ENCODE data around the gene GYG2. TPM values are rescaled to one million over a fixed set of nuclear protein-coding genes. Genes with fewer than 3 reads are reported as not detected.

GYG2 gene
- total RNA-seq, 4 donors from 2014 or later: 3.0 to 6.8 (median 4.2) TPM

DNA sequence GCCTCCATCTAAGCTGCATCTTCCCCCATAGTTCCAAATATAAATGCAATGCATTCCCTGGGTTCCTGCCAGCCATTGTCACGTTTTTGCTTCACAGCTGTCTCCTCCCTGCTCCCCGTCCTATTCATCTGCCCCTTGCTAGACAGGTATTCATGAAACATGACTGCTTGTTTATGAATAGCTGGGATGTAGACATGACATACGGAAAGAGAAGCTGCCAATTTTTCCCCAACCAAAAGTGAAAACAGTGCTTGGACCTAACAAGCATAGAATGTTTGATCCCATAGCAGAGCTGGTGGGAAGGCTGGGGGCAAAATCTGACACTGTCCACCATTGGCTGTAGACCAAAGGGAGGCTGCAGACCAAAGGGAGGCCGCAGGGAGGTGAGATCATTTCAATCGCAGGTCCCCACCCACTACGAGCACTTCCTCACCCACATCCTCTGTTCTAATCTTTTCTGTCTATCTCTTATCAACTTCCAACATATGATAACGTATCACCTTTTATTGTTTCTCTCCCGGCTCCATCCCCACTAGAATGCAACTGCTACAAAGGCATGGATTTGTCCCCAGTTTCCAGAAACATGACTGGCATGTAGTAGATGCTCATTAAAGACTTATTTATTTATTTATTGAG is 8.5 kb upstream of the GYG2 start:
- 32 to 42% methylated on average over 2 to 8 of the region's 8 CpGs for WGBS, 2 donors (ENCODE audit: low coverage in 1 of 2)
- H3K4me3 ChIP-seq: no peak overlapping the region
- no peak overlapping the region for H3K27ac ChIP-seq
- H3K4me1 ChIP-seq: no peaks in the 10 kb centered on the region
- intact Hi-C loops (cut with DNase I; ENCODE audit: low total_unique reads): no loop called here
- no peaks in the 10 kb centered on the region for H3K27me3 ChIP-seq
- no peak for DNase-seq
- no peaks in the 10 kb centered on the region for H3K9me3 ChIP-seq
- no peaks in the 10 kb centered on the region for H3K36me3 ChIP-seq
- in situ Hi-C loops (cut with MboI; ENCODE audit: low pct_ligation_motif_present in 1 of 4, low pct_unique_long_range_greater_than_20kb in 1 of 4, low sequenced_read_pairs in 3 of 4): loop anchor here in 2 of 4 donors (25.0 kb wide), 1 partner anchor 158 kb away; no protein-coding TSS in a partner anchor
- no peak for TF ChIP-seq POLR2AphosphoS5 (IDR thresholded peaks at IDR 0.05)
- TF ChIP-seq, protein P1, sequence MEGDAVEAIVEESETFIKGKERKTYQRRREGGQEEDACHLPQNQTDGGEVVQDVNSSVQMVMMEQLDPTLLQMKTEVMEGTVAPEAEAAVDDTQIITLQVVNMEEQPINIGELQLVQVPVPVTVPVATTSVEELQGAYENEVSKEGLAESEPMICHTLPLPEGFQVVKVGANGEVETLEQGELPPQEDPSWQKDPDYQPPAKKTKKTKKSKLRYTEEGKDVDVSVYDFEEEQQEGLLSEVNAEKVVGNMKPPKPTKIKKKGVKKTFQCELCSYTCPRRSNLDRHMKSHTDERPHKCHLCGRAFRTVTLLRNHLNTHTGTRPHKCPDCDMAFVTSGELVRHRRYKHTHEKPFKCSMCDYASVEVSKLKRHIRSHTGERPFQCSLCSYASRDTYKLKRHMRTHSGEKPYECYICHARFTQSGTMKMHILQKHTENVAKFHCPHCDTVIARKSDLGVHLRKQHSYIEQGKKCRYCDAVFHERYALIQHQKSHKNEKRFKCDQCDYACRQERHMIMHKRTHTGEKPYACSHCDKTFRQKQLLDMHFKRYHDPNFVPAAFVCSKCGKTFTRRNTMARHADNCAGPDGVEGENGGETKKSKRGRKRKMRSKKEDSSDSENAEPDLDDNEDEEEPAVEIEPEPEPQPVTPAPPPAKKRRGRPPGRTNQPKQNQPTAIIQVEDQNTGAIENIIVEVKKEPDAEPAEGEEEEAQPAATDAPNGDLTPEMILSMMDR (IDR thresholded peaks at IDR 0.05): no peak
- no peak for TF ChIP-seq EP300 (IDR thresholded peaks at IDR 0.05; ENCODE audit: low read depth)
- TF ChIP-seq POLR2A (IDR thresholded peaks at IDR 0.05): no peak

DNA sequence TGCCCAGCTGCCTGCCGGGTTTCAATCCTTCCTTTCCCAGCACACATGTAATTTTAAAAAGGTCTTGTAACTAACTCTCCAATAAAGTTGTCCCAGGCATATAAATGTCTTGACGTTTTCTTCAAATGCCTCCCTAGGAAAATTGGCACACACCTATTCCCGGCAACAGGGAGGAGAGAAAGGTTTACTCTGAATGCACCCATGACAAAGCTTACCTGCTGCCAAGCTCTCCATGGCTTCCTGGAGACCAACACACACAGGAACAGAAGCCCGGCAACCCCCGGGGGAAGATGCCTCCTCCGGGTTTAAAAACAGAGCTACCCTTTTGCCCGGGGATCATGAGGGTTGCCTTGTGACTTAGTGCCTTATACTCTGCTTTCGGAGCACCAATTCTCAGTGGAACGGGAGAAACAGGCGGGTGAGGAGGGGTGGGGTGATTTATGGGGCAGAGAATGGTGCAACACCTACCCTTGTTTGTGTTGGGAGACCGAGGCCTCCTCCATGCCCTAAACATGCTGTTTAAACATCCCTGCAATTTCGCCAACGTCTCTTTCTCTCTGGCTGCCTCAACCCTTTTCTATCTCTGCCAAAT is 4.8 kb upstream of the GYG2 start:
- Histone ChIP-seq H3K4me3 (no peak overlapping the region), H3K36me3 (no peaks in the 10 kb centered on the region), H3K27me3 (no peaks in the 10 kb centered on the region), H3K9me3 (no peaks in the 10 kb centered on the region), H3K27ac (no peak overlapping the region), H3K4me1 (no peaks in the 10 kb centered on the region)
- DNase-seq: peak; percentile 30
- intact Hi-C loops (cut with DNase I; ENCODE audit: low total_unique reads): no loop called here
- in situ Hi-C loops (cut with MboI; ENCODE audit: low pct_ligation_motif_present in 1 of 4, low pct_unique_long_range_greater_than_20kb in 1 of 4, low sequenced_read_pairs in 3 of 4): loop anchor here in 2 of 4 donors (25.0 kb wide), 1 partner anchor 162 kb away; no protein-coding TSS in a partner anchor
- WGBS, 2 donors (ENCODE audit: low coverage in 1 of 2): 48% methylated on average over 13 of the region's 13 CpGs; no CpG with 5 or more reads in 1 of the 2 donors
- no peak for TF ChIP-seq EP300 (IDR thresholded peaks at IDR 0.05; ENCODE audit: low read depth)
- TF ChIP-seq, protein P1 (IDR thresholded peaks at IDR 0.05): no peak
- no peak for TF ChIP-seq POLR2A (IDR thresholded peaks at IDR 0.05)
- TF ChIP-seq POLR2AphosphoS5 (IDR thresholded peaks at IDR 0.05): no peak

DNA sequence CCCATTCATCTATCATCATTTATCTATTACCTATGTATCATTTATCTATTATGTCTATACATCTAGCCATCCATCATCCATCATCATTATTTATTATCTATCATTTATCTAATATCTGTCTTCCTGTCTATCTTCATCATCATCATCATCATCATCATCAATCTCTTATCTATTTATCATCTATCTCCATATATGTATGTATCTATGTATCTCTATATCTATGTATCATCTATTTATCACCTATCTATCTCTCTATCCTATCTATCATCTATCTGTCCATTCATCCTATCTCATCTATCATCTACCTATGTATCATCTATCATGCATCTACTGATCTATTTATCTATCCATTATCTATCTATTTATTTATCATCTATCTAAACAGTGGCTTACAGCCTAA is 3.8 kb upstream of the GYG2 start:
- intact Hi-C loops (cut with DNase I; ENCODE audit: low total_unique reads) (no loop called here), in situ Hi-C loops (cut with MboI; ENCODE audit: low pct_ligation_motif_present in 1 of 4, low pct_unique_long_range_greater_than_20kb in 1 of 4, low sequenced_read_pairs in 3 of 4) (loop anchor here in 2 of 4 donors (25.0 kb wide), 1 partner anchor 163 kb away; no protein-coding TSS in a partner anchor)
- Histone ChIP-seq H3K4me1 (peaks cover 3 to 9% (median 5%) of the 10 kb centered on the region in 4 donors), H3K27ac (no peak overlapping the region), H3K27me3 (no peaks in the 10 kb centered on the region), H3K4me3 (no peak overlapping the region), H3K9me3 (no peaks in the 10 kb centered on the region), H3K36me3 (no peaks in the 10 kb centered on the region)
- TF ChIP-seq POLR2AphosphoS5 (IDR thresholded peaks at IDR 0.05): no peak
- no peak for TF ChIP-seq EP300 (IDR thresholded peaks at IDR 0.05; ENCODE audit: low read depth)
- TF ChIP-seq, protein P1 (IDR thresholded peaks at IDR 0.05): no peak
- DNase-seq: no peak

DNA sequence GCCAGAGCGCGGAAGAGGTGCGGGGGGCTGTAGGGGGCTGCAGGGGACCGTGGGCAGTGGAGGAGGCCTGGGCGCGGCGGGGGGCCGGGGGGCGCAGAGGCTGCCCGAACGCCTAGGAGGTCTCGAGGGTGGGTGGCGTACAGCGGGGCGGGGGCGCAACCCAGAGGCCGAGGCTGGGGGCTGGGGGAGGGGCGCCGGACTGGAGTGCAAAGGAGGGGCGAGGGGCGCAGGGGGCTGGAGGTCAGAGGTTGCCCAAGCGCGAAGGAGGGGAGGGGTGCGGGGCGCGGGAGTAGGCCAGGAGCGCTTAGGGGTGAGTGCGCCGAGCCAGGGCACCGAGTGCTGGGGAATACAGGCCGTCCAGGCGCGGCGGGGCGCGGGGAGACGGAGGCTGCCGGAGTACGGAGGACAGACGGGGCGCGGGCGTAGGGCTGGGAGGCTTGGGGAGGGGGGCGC is 255 bp downstream of the GYG2 start:
- intact Hi-C loops (cut with DNase I; ENCODE audit: low total_unique reads): no loop called here
- H3K9me3 ChIP-seq: no peaks in the 10 kb centered on the region
- peak overlapping the region in 2 of 4 donors; percentile 20 to 44 for H3K27ac ChIP-seq
- in situ Hi-C loops (cut with MboI; ENCODE audit: low pct_ligation_motif_present in 1 of 4, low pct_unique_long_range_greater_than_20kb in 1 of 4, low sequenced_read_pairs in 3 of 4): no loop called here
- TF ChIP-seq EP300 (IDR thresholded peaks at IDR 0.05; ENCODE audit: low read depth) (no peak), POLR2A (IDR thresholded peaks at IDR 0.05) (no peak), POLR2AphosphoS5 (IDR thresholded peaks at IDR 0.05) (no peak)
- TF ChIP-seq, protein P1 (IDR thresholded peaks at IDR 0.05): no peak
- no peaks in the 10 kb centered on the region for H3K36me3 ChIP-seq
- peak; percentile 12 for DNase-seq
- H3K4me3 ChIP-seq: peak overlapping the region; percentile 28 to 54 (median 41)
- WGBS, 2 donors (ENCODE audit: low coverage in 1 of 2): 20% methylated on average over 27 of the region's 44 CpGs; no CpG with 5 or more reads in 1 of the 2 donors
- no peaks in the 10 kb centered on the region for H3K27me3 ChIP-seq
- H3K4me1 ChIP-seq: peaks cover 3 to 9% (median 5%) of the 10 kb centered on the region in 4 donors

All from transverse colon (tissue), 4 donors.